ENCODE measurements around the gene LIPA.

The LIPA gene

DNA sequence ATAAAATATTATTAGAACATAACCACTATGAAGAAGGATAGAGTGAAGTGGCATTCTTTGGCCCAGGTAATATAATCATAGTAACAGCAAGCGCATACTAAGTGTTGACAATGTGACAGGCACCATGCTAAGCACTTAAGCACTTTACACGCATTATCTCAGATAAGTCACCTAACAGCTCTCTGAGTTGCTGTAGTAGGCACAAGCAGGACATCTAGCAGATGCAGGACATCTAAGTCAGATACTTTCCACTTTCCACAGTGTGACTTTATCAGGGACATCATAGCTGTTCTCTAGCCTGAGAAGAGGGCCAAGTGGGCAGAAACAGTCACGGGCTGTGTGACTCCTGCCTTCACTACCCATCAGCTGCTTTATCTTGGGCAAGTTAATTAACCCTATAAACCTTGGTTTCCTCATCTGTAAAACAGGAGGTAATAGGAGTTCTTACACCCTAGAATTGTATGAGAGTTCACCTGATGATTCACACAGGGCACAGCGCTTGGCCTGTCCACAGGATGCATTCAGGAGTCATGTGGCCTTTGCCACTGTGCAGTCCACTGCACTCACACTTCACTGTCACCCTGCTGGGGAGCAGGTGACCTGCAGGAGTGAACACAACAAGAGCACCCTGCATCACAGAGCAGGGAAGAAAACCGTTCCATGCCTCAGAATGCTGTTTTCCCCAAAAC, 12.5 kb downstream of the LIPA start:
- no peak for DNase-seq

- DNase-seq = no peak
Observed at GRCh38 chr10:89237849-89238248, 13.7 kb downstream of the LIPA start.

DNA sequence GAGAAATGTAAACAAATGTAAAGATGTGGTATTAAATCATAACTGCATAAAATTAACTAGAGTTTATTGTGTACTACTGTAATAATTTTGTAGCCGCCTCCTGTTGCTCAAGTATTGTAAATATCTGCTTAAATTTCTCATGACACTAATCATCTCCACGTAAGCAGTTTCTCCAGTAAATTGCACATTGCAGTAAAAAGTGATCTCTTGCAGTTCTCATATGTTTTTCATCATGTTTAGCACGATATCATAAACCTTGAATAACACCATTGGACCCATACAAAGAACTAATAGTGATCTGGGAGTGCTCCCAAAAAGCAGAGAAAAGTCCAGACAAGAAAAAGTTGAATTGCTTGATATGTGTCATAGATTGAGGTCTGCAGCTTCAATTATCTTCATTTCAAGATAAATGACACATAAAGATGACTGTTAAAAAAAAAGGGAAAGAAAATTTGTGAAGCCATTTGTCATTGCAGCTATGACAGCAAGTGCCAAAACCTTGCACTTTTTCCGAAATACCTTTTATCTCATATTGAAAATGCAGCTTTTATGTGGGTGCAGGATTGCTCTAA, 15.3 kb downstream of the LIPA start:
- DNase-seq = no peak

DNA sequence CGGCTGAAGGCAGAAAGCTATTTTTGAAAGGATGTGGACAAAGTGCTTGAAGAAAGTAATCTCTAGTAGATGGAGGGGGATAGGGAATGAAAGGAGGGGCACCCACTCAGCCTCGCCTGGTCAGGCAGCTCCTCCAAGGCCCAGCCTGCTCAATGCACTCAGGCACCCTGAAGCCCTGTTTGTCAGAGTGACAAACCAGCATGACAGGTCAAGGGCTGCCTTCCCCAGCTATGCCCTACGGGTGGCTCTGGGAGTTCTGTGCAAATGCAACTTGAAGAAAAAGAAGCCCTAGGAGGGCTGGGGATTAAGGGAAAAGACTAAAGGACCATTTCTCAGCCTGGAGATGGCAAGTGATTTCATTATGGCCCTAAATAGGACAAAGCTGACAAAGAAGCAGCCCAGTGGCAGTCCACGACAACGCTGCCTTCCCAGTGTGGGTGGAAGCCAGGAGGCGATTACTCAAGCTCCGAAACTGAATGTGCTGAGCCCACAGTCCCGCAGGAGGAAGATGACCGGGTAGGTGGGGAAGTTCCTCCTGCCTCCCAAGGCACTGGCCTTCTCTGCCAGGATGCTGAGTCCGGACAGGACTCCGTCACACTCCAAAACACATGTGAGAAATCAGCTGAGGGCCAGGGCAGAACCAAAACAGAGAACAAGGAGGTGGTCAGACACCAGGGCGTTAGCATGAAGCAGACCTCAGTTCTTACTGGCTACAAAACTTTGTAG, 16.3 kb downstream of the LIPA start:
- no peak for DNase-seq

DNA sequence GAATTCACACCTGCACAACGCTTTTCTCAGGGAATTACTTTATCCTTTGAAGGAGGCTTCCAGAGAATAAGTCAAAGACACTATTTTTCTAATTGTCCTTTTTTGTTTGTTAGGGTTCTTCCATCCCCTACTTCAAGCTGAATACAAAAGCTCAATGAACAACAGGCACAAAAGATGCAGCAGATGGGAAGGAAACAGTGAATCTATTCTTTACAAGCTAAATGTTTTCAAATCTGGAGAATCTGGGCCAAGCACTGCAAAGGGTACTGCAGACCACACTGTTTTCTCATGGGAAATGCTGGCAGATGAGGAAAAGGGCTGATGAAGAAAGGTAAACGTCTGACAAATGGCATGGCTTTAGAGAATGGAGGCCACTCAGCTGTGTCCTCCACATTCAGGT, 18.5 kb downstream of the LIPA start:
- DNase-seq = no peak

- no peak for DNase-seq
Observed at GRCh38 chr10:89228962-89229361, 22.6 kb downstream of the LIPA start.

DNA sequence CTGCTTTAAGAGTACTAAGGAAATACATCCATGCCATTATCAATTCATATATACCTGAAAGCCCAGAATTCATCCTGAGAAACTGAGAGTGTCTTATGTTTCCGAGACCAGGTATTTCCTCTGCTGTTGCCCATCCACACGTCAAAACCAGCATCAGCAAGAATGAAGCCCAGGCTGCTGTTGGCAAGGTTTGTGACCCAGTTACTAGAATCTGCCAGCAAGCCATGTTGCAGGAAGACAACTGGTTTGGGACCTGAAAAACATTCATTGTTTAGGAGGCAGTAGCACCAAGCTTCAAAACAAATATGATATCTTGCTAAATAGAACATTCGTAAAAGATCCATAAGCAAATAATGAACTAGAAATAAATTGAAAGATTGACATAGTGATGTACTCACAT, 23.4 kb downstream of the LIPA start:
- DNase-seq = no peak

- DNase-seq = no peak
Observed at GRCh38 chr10:89226891-89227290, 24.7 kb downstream of the LIPA start.

GRCh38 chr10:89224739-89225443, 26.7 kb downstream of the LIPA start:
- no peak for DNase-seq

DNA sequence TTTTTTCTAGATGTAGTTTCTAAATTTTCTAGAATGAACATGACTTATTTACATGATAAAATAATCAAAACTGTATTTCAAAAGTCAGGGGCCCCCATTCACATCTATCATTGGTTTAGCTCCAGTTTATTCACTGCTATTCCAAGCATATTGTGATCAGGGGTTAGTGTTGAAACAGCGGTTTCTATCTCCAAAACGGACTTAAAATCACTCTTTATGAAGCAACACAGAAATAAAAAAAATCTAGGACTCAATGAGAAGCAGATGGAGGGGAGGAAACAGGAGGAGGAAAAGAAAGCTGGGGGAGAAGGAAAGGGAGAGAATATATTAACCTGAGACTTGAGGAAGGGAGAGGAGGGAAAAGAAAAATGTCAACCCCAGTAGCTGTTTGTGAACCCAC, 29.7 kb downstream of the LIPA start:
- no peak for DNase-seq

DNA sequence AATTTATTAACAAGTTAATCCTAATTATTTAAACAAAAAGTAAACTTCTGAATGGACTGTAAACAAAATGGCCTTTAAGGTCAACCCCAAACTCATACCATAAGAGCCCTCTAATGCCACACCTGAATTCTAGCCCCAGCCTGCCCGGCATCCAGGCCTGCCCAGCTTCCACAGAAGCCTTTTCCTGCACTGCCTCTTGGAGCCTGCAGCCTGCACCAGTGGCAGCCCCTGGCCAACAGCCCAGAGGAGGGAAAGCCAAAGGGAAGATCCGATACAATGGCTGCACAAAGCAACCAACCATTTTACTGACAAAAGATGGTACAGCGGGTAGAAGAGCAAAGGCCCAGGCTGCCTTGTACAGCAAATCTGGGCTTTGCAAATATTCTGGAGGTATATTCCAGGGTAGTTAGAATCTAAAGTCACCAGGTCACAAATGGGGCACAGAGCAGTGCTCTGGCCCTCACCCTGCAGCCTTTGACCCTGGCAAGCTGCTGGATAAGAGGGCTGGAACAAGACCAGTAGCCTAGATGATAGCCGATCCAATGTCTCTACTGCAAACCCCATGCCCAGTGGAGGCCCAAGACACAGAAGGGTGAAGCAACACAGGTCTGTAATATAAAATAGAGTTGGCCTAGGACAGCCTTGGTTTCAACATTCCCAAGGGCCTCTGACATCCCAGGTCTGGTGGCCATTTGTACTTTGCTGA, 31.9 kb downstream of the LIPA start:
- no peak for DNase-seq

DNA sequence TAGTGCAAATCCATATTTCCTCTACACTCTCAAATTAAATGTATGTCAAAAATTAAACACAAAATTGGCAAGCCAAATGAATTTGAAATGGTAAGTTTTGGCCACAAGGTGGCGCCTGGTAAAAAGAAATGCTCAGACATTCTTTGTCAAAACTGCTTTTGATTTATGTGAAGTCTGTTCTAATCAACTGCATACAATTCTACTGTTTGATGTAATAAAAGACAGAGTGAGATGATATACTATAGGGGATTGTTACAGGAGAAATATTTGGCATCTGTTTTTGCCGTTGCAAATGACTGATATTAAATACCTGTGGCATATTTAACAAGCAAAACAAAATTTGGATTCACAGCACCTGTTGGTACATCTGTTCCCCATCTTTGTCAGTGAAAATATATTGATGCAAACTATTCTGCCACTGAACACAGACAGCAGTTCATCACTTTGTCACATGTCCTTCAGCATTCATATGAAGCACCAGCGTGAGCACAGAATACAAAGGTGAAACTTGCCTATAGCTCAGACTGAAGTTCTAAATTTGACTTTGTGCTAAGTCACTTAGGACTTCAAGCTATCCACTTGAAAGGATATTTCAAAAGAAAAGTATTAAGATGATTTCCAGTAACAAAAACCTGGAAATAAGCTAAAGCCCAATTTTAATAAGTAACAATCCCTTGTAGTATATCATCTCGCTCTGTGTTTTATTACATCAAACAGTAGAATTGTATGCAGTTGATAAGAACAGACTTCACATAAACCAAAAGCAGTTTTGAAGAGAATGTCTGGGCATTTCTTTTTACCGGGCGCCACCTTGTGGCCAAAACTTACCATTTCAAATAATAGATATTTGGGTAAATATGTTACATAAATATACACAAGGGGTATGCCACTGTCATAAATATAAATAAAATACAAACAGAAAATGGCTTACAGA, 34.3 kb downstream of the LIPA start:
- peak; percentile 51 for DNase-seq

- no peak for DNase-seq
Observed at GRCh38 chr10:89216056-89216455, 35.5 kb downstream of the LIPA start.

DNA sequence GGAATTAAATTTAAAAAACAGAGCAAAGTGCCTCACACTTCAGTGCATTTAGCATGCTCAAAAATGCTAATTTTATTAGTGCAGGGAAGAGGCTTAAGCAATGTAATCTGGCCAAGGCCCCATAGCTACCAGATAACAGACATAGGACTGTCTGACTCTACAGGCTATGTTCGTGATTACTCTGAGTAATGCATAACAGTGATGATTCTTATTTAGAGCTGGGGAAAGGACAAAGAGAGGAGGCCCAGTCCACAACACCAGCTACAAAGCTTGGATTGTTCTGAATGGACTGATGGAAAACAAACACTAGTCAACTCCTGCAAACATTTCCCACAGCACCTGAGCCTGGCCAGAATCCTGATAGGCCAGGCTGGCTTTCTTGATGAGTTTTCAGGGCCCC, 36.1 kb downstream of the LIPA start:
- no peak for DNase-seq

GRCh38 chr10:89214566-89215165, 36.9 kb downstream of the LIPA start:
- DNase-seq = no peak

DNA sequence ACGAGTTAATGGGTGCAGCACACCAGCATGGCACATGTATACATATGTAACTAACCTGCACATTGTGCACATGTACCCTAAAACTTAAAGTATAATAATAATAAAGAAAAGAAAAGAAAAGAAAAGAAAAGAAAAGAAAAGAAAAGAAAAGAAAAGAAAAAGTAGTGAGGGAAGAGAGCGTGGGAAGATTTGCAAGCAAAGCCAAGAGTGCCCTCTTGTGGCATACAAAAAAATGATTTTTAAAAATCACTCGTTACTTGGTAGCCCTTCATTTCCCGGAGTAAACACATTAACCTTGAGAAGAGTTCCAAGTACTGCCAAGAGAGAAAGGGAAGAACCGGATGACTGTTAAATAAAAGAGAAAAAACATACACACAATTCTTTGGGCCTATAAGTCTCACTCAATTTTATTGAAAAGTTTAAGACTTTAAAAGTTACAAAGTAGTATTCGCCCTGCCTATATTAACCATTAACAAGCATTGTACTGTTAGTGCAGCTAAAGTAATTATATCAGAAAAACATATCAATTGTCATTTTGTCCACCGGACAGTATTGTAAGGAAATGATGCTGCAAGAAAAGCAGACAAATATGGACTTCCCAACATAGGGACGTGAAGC, 38.3 kb downstream of the LIPA start:
- DNase-seq = no peak

- DNase-seq = no peak
Observed at GRCh38 chr10:89210794-89211425, 40.7 kb downstream of the LIPA start.

- no peak for DNase-seq
Observed at GRCh38 chr10:89209718-89210117, 41.9 kb downstream of the LIPA start.

DNA sequence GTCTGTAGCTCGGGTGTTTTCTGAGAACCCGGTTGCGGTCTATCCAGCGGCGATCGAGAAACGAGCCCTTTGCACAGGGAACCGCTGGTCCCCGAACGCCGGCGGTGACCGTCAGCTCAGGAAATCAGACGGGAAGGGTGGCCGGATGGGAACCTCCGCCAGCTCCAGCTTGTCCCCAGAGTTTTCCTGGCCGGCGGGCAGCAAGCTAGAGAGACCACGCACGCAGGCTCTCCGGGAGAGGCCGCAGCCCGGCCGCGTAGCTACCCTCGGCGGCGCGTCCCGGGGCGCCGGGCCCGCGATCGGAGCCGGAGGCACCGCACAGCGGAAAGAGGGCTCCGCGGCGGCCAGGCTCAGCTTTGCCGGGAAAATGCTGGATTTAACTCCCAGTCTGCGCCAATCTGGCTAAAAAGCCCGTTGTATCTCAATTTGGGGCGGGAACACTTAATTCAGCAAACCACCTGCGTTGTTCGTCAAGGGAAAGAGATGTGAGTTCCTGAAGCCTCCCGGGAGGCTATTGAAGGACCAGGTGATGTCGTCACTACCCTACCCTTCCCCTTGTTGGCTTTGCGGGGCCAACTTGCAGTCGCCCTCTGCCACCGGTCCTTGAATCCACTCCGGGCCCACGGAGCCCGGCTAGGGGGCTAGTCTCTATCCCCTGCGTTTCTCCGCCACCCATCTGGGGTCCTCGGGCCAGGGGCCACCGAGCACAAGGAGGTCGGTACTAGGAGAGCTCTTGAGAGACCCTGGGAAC, 43.6 kb downstream of the LIPA start:
- DNase-seq = peak; percentile 40

Measured in activated CD4-positive, CD25-positive, alpha-beta regulatory T cell treated with anti-CD3 and anti-CD28 coated beads, Interleukin-2, amount 50 U/mL, for 72 hours (primary cell).